ENCODE data around the gene SRPRA.
"Not testable (repeated sequence)": the region's sequence is repeated elsewhere in the genome, so short reads cannot be mapped to it uniquely, and the experiment has no call there.

The SRPRA gene, protein sequence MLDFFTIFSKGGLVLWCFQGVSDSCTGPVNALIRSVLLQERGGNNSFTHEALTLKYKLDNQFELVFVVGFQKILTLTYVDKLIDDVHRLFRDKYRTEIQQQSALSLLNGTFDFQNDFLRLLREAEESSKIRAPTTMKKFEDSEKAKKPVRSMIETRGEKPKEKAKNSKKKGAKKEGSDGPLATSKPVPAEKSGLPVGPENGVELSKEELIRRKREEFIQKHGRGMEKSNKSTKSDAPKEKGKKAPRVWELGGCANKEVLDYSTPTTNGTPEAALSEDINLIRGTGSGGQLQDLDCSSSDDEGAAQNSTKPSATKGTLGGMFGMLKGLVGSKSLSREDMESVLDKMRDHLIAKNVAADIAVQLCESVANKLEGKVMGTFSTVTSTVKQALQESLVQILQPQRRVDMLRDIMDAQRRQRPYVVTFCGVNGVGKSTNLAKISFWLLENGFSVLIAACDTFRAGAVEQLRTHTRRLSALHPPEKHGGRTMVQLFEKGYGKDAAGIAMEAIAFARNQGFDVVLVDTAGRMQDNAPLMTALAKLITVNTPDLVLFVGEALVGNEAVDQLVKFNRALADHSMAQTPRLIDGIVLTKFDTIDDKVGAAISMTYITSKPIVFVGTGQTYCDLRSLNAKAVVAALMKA

DNA sequence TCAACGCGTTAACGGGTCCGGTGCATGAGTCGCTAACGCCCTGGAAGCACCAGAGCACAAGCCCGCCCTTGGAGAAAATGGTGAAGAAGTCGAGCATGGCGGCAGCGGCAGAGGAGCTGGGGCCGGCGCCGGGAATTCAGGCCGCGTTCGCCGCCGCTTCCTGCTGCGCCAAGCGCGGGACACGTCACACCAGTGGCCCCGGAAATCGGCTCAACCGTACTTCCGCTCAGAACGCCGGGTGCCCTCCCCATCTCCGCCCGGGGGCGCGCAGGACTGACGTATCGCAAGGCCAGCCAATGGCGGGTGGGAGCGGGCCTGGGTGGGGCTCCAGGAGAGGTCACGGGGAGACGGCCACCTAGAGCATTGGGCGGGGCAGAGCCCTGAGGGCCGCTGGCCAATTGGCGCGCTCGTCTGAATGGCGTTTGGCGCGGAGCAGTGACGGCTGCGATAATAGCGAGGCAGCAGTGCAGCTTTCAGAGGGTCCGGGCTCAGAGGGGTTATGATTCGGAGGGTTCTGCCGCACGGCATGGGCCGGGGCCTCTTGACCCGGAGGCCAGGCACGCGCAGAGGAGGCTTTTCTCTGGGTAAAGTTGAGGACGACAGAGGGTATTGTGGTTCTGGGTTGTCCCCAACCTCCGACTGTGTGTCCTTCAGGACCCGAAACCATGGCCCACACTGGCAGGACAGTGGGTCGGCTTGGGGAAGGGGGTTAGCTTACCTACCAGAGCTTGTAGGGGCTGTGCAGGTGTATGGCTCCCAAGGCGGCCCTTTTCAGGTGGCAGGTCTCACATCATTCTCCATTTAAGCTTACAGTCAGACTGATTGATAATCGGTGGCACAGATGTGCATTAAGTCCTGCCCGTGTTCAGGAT is at the start of gene SRPRA, which contains the start of gene FOXRED1:
Gene SRPRA, minus strand, starts transcription at position 188 of the 872 bp plus-strand sequence. Its CDS starts 91 bp downstream, at position 97.
Gene FOXRED1, plus strand, starts transcription at position 447 of the 872 bp plus-strand sequence. Its CDS starts 53 bp downstream, at position 500.
- DNase-seq (ENCODE audit: low read depth), result peak; percentile 100

DNA sequence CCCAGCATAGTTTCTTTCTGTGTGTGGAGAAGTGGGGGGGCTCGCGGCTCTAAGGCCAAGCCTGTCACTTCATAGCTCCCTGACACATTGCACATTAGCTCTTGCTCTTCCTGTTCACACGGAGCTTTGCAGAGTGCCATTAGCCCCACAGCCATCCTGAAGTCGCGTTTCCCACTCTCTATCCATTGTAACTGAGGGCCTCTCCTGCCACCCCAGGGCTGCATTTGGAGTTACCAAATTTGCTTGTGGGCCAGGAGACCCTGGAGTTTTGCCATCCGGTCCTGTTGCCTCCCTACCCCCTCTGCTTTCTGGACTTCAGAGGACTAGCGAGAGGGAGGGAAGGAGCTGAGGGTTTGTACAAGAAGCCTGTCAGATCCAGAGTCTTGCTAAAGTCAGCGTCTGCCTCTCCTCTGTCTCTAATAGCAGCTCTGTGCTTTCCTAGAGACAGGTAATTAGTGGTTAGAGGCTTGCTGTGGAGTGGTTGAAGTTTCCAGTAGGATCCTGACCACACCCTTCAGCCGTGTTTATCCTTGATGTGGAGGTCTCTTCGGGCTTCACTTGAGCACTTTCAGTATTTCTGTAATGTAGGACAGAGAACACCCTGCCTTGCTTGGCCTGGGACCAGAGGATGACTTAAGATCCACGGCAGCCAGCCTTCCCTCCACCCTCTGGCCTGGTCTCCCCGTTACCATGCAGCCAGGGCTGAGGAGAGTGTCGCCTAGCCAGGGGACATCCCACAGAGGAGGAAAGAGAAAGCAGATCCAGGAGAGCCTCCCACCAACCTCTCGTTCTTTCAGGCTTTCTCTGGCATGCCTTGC is 49.3 kb upstream of the SRPRA start:
- DNase-seq (ENCODE audit: low read depth), result no peak

DNA sequence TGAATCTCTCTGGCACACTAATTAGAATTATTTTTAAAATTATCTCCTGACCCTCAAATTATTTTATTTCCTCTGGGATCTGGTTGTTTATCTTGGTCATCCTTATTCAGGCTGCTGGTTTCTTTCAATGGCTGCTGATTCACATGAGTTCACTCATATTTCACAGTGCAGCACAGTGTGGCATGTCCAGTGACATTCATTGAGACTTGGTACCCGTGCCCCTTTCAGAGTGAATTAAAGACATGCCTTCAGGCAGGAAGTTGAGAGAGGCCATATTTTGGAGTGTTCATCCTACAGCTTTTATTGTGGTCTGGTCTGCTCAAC is 48.7 kb upstream of the SRPRA start:
- no peak for DNase-seq (ENCODE audit: low read depth)

DNA sequence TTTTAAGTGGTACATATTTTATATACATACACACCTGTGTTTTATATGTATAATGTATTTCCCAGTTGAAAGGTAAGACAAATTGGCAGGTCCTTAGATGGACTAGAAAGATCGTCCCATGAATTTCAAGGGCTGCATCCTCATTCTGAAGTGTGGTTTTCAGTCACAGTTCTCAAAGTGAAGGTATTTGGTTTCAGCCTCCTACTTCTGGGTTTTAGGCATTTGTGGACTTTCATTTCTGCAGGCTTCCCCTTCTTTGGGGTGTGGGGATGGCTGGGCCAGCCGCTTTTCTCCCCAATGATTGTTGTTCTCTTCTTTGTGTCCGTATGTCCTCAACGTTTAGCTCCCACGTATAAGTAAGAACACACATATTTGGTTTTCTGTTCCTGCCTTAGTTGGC is 45.1 kb upstream of the SRPRA start:
- DNase-seq (ENCODE audit: low read depth), result no peak

DNA sequence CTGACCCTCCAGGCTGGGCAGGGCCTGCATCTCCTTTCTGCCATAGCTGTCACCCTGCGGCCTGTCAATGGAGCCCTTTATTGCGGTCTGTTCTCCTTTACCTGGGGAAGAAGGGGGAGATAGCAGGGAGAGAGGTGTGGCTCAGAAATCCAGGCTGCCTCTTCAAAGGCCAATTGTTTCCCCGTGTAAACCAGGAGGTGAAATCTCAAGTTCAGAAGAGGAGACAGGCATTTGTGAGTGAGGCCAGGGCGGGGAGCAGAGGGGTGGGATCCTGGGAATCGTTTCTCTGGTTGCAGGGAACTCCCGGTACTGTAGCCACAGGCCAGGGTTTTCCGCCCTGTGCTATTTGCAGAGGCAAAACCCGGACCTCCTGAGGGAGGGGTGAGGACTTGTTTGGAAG is 44.3 kb upstream of the SRPRA start:
- DNase-seq (ENCODE audit: low read depth), result no peak

DNA sequence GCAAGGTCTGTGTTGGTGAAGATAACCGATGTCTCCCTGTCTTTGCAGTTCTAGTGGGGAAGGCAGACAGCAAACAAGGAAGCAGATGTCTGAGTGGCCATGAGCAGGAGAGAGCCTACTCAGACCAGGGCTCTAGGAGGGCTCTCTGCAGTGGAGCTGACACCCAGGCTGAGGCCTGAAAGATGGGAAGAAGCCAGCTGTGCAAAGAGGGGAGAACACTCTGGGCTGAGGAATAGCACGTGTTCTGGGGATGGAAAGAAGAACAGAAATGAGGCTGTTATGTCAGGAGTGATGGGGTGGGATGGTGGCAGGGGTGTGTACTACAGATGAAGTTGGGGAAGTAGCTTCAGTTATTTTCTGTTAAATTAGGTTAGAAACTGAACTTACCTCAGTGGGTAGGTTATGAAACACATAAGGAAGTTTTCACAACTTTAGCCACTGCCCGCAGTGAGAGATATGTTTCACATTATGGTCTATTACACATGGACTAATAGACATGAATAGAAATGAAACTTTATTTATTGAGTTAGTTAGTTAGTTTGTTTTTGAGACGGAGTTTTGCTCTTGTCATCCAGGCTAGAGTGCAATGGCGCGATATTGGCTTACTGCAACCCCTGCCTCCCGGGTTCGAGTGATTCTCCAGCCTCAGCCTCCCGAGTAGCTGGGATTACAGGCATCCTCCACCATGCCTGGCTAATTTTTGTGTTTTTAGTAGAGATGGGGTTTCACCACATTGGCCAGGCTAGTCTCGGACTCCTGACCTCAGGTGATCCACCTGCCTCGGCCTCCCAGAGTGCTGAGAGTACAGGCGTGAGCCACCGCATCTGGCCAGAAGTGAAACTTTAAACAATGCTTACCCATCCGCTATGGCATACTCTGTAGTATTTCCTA is 43.0 kb upstream of the SRPRA start:
- no peak for DNase-seq (ENCODE audit: low read depth)

DNA sequence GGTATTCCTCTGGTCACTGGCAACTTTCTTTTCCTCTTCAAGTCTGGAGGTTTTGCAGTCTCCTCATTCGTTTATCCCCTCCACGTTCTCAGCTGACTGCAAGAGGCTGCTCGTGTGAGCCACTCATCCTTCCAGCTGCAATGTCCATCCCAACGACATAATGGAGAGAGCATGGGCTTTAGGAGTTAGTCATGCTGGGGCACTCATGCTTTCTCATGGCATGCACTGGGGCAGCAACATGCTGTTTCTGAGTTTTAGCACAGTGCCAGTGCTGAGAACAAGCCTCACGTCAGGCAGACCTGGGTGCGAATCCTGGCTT is 42.3 kb upstream of the SRPRA start:
- no peak for DNase-seq (ENCODE audit: low read depth)

DNA sequence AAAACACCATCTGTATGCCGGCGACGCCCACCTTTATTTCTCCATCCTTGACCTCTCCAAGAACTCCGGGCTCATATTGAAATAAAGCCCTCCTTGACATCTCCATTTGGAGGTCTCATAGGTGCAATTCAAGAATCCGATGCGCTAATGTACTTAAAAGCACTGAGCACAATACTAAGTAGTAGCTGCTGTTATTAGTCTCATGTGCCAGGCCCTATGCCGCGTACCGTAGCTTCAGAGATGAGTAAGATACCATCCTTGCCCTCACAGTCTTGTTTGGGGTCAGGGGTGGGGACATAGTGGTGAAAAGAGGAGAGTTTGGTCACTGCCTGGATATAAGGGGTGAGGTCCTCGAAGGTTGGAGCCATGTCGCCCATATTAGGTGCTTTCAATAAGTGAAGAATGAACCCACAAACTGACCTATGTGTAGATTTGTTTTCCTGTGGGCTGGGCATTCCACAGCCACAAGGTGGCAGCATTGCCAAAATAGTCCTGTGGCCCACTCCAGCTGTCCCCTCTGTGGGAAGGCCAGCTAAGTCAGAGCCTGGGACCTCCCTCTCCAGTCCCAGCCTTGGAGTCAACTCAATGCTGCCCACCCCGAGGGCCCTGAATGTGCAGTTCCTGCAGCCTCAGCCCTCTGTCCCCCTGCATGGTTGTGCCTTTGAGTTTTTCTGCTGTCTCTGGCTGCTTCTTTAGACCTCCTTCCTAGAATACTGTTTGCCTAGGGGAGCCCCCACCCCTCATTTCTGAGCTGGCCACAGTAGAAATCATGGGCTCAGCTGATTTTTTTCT is 41.7 kb upstream of the SRPRA start:
- DNase-seq (ENCODE audit: low read depth), result peak; percentile 48

DNA sequence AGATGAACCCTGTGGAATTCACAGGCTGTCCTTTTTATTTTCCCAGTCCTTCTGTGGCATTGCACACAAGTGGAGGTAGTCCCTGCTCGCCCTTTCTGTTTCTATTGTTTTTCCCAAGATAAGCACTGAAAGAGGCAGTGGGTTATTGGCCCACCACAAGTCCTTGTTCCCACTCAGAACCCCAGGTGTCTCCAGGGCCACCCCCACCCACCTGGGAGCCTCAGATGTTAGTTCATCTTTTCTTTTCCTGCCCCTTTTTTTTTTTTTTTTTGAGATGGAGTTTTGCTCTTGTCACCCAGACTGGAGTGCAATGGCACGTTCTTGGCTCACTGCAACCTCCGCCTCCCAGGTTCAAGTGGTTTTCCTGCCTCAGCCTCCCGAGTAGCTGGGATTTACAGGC is 40.1 kb upstream of the SRPRA start:
- not testable (repeated sequence) for DNase-seq (ENCODE audit: low read depth)

DNA sequence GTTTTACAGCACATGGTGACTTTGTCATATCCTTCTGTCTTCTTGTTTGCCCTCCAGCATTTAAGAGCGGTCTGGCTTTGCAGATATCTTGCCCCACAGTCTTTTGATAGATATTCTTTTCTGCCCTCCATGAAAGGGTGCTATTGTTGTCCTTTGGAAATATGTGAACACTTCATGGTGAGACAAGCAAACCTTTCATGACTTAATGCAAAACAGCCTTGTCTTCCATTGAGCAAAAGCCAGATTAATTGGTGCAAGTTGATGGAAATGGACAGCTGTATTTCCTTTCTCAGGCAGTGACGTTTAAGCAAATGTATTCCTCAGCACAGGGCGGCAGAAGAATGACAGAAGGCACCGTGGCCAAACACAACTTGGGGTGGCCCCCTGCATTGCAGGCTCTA is 39.6 kb upstream of the SRPRA start:
- DNase-seq (ENCODE audit: low read depth), result no peak

DNA sequence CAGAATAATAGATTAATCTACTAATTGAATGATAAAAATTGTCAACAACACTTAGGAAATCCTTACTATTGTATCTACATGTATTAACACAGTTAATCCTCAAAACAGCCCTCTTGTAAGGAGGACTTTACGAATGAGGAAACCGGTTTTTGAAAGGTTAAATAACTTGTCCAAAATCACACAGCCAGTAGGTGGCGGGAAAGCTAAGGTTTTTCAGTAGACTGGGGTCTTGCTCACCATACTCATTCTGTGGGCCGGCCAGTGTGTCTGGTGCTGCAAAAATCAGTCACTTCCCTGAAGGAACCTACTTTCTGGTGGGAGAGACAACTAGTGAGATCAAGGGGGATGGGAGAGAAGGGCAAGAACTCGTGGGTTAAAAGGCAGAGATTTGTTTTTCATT is 39.0 kb upstream of the SRPRA start:
- DNase-seq (ENCODE audit: low read depth), result no peak

DNA sequence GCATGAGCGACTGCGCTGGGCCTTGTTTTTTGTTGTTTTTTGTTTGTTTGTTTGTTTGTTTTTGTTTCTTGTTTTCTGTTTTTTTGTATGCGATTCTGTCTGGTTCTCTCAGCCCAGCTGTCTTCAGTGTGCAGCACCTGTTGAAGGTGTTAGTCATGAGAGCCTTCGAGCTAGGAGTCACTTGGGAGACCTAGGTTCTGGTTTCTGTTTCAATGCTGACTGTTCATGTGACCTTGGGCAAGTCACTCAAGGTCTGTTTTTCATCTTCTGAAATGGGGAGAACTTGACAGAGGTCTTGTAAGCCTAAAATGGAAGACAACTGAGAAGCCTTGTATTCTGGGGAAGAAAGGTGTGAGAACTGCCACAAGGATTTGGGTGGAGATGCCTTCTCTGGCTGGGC is 37.0 kb upstream of the SRPRA start:
- DNase-seq (ENCODE audit: low read depth), result no peak

DNA sequence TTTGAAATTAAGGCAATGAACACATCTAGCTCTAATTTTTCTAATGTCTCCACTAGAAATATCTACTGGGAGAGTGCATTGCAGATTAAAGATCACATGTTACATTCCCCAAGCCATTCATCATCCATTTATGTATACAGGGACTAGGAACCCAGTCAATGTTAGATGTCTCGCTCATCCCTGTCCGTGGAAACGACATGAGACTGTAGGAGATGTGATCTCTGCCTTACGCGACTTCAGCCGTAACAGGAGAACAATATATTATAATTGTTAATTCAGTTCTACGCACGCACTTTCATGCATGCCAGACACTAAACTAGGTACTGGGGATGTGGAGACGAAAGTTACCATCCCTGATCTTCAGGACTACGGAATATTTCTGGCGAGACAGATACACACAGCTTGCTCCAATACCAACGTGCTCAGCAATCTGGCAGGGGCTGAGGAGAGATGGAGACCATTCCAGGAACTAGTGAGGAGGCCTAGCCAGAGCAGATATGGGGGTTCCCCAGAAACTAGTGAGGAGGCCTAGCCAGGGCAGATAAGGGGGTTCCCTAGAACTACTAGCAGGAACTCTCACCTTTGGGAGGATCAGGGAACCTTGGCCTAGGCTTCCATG is 35.9 kb upstream of the SRPRA start:
- no peak for DNase-seq (ENCODE audit: low read depth)

DNA sequence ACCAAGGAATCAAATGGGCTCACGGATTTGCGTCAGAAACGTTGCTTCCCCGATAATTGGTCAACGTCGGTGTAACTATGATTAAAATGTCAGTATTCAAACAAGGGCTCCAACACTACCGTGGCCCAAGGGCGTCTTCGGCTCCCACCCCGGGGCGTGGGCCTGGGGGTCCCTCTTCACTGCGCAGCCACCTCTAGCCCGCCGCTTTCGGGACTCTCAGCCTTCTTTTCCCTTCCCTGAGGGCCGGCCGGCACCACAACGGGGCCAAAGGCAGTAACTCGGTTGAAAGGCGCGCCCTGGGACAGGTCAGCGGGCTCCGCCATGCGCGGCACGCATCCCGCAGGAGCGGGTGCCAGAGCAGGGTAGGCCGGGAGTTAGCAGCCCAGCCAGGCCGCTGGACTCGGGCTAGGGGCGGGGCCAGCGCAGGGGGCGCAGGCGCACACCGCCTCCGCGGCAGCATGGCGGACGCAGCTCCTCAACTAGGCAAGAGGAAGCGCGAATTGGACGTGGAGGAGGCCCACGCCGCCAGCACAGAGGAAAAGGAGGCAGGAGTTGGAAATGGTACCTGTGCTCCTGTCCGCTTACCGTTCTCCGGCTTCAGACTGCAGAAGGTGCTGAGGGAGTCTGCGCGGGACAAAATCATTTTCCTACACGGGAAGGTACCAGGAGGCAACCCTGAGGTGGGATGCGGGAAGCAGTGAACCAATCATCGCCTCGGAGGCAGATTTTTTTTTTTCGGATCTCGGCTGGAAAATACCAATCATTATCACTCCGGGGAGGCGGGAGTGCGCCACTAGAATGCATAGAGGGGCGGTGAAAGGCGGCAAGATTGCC is 35.1 kb upstream of the SRPRA start, which contains the start of gene DCPS:
Gene DCPS, plus strand, starts transcription at position 438 of the 834 bp plus-strand sequence. Its CDS starts 21 bp downstream, at position 459.
- peak; percentile 85 for DNase-seq (ENCODE audit: low read depth)

DNA sequence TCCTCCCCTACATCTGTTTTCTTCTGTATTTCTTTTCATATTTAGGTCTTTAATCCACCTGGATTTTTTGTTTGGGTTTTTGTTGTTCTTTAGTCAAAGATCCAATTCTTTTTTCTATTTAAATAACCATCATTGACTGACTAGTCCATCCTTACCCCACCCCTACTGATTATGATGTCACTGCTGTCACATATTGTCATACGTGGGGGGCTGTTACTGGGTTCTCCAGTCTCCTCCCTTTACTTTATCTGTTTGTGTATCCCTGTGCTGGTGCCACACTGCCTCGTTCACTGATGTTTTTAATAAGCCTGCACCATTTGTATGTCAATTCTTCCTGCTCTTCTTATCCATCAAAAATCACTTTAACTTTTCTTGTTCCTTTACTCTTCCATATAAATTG is 28.3 kb upstream of the SRPRA start:
- DNase-seq (ENCODE audit: low read depth), result no peak

DNA sequence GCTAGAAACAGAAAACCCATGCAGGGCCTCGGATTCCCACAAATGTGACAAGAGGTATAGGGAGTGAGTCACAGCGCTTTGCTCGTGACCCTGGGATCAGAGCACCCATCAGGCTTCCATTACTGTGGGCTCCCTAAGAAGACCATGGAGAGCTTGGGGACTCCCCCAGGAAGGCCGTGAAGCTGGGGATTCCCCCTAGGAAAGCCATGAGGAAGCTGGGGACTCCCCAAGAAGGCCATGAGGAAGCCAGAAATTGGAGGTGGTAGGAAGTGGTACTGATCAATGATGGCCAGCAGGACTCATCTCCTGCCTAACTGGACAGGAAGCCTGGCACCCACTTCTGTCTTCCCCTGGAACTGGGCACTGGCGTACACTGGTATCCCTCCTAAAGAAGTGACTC is 25.0 kb upstream of the SRPRA start:
- DNase-seq (ENCODE audit: low read depth), result no peak

DNA sequence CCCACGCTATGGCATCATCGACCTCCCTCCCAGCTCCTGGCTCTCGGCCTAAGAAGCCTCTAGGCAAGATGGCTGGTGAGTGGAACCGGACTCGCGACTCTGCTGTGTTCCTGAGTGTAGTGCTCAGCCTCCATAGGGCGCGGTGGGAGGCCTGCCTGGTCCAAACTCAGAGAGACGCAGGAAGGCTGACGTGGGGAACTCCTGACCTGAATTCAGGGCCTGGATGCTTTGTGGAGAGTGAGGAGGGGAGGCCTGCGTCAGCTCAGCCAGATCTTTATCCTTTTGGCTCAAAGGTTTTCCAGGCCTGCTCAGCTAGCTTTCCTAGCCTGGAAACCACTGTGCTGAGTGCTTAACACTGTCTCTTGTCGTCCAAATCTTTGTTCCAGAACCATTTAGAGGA is 22.2 kb upstream of the SRPRA start:
- DNase-seq (ENCODE audit: low read depth), result no peak

DNA sequence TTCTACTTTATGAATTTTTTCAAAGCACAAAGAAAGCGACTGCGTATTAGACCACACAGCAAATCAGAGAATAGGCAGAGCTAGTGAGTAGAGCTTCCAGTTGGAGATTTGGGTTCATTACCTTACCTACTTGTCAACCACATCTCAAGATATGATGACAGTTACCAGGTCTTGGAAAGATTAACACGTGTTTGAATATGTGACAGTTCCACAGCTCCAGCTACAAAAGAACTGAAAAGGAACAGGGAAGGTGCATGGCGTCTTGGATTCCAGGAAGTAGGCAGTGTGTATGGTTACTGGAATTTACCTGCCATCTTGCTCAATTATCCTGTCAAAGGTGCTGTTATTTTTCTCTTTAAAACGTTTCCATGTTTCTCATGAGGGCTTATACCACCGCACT is 19.5 kb upstream of the SRPRA start:
- no peak for DNase-seq (ENCODE audit: low read depth)

DNA sequence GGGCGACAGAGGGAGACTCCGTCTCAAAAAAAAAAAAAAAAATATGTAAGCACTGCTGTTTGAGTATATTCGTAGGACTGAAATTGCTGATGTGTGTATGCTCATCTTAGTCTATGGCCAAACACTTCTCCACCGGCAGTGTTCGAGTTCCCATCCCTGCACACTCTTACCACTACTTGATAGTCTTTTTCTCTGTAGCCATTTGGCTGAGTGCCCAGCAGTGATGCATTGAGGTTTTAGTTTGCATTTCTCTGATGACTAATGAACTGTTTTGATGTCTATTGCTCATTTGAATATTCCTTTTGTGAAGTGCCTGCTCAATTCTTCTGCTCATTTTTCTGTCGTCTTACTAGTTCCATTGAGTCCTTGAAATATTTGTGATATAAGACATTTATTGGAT is 16.1 kb upstream of the SRPRA start:
- DNase-seq (ENCODE audit: low read depth), result peak; percentile 83

All from activated T-cell treated with anti-CD3 and anti-CD28 coated beads for 24 hours (primary cell).